ENCODE measurements around the gene ABHD8.

The ABHD8 gene

GRCh38 chr19:17243830-17244617 is 59.2 kb downstream of the ABHD8 start:
- no peak for FAIRE-seq
- peak; percentile 27 for DNase-seq (ENCODE audit: low spot score)

DNA sequence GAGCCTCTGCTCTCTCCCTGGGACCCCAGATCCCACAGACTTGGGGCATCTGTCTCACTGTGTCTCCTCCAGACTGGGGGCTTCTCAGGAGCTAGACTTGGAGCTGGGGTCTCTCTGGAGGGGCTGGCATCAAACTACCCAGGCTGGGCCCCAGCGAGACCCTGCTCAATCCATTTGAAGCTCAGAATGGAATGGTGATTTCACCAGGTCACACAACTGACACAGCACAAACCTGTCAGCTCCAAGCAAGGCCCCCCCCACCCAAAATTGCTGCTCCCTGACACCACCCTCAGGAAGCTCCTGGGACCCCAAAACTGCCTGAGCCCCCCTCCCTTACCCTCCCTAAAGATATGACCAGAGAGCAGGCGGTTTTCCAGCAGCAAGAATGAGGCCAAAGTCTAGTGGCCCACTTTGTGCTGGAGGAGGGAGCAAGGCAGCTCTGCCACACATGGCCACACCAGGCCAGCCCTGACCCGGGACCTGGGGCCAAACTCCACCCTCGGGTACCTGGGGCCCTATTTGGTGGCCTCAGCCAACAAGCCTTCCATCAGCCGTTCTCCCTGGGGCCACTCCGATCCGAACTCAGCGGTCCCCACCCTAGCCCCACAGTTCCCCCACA is 59.9 kb downstream of the ABHD8 start:
- FAIRE-seq: no peak
- no peak for DNase-seq (ENCODE audit: low spot score)

DNA sequence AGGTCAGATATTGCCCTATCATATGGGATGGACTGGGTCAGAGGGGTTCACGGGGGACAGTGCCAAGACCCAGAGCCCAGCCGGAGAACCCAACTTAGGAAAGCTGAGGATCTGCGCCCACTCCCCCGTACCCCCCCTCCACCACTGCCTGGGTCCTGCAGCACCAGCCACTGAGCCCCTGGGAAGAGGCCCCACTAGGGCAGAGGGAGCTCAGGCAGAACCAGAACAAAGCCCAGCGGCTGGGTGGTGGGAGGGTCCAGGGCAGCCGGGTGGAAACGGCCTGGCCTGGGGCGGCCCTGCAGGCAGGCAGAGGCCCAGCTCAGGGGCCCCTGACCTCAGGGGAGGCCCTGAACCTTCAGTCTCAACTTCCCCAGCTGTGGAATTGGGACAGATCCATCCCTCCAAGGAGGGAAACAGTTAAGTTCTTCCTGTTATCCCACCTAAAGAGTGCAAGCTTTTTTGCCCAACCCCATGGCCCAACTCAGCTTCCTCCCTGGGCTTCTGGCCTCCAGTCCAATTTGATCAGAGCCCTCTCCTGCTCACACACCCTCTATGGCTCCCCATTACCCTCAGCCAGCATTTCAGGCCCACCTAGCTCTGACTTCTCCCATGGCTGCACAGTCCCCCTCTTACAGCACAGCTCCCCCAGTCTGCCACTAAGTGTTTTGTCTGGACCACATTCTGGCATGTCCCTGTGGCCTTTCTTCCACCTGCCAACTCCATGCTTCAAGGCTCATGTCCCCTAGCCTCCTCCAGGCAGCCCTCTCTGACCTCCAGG is 60.6 kb downstream of the ABHD8 start:
- no peak for DNase-seq (ENCODE audit: low spot score)
- FAIRE-seq: no peak
